NOMO-1 (cell line): ENCODE data around the gene CHCHD6.

Source experiments
- DNase-seq, 2 experiments: peaks; one replicate each; lab custom pipeline; 2025; ENCODE audit not compliant: unreplicated experiment in 2 of 2; lab: John Stamatoyannopoulos, UW

The CHCHD6 gene

GRCh38 chr3:126914226-126914625 lies 210.2 kb downstream of the CHCHD6 start:
- DNase-seq: no peak

DNA sequence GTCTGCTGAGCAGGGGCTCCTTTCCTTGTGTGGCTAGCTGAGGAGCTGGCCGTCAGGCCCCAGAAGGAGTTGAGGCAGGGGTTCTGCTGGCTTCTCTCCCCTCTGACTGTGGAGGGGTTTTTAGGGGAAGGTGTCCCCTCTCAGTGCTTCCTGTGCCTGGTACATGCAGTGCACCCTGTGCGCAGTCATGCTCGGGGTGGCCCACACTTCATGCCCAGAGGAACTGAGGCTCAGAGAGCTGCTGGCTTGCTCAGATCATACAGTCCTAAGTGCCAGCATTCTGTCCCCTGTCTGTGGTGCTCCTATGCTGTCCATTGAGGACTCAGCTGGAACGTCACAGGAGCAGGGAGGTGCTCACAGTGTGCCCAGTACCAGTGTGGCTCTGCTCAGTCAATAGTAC lies 211.0 kb downstream of the CHCHD6 start:
- DNase-seq: no peak

GRCh38 chr3:126916546-126916945 lies 212.5 kb downstream of the CHCHD6 start:
- DNase-seq: no peak

DNA sequence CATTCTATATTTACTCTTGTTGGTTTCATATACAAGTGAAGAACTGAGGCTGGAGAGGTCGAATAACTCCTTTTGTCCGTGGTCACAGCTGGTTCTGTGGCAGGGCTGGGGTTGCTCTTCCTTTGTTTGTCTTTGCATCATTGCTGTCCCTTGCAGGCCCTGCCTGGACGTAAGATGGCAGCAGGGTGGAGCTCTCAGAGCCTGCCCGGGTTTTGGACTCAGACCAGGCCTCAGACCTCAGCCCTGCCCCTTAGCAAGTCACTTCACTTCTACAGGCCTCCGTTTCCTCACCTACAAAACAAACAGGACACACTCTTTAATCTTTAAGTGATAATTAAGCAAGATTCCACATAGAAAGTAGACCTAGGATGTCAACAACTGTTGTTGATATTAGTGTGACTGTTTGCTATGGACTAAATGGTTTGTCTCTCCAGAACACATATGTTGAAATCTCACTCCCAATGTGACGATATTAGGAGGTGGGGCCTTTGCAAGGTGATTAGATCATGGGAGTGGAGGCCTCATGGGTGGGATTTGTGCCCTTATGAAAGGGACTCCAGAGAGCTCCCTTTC lies 213.3 kb downstream of the CHCHD6 start:
- DNase-seq: no peak

GRCh38 chr3:126918355-126918821 lies 214.3 kb downstream of the CHCHD6 start:
- DNase-seq: peak in 1 of 2 experiments; percentile 46

GRCh38 chr3:126921085-126921824 lies 217.2 kb downstream of the CHCHD6 start:
- DNase-seq: no peak

GRCh38 chr3:126922466-126922865 lies 218.4 kb downstream of the CHCHD6 start:
- no peak for DNase-seq

GRCh38 chr3:126923423-126923822 lies 219.4 kb downstream of the CHCHD6 start:
- no peak for DNase-seq

GRCh38 chr3:126923895-126924294 lies 219.9 kb downstream of the CHCHD6 start:
- DNase-seq: no peak

DNA sequence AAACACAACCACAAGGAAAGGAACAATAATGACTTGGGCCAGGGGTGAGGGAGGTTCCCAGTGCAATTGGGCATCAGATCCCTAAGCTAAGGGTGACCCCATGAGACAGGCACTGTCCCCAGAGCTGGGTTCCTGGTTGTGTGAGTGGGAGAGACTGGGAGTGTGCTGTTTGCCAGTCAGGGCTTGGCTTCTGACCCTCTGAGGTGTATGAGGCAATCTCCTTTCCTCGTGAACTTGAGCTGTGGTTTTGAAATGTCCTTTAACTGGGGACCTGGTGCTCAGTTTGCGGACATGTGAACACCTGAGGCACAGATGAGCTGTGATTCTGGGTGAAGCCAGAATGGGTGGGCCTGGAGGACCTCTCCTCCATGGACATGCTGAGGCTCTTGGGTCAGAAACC lies 220.4 kb downstream of the CHCHD6 start:
- DNase-seq: peak in 1 of 2 experiments; percentile 3

DNA sequence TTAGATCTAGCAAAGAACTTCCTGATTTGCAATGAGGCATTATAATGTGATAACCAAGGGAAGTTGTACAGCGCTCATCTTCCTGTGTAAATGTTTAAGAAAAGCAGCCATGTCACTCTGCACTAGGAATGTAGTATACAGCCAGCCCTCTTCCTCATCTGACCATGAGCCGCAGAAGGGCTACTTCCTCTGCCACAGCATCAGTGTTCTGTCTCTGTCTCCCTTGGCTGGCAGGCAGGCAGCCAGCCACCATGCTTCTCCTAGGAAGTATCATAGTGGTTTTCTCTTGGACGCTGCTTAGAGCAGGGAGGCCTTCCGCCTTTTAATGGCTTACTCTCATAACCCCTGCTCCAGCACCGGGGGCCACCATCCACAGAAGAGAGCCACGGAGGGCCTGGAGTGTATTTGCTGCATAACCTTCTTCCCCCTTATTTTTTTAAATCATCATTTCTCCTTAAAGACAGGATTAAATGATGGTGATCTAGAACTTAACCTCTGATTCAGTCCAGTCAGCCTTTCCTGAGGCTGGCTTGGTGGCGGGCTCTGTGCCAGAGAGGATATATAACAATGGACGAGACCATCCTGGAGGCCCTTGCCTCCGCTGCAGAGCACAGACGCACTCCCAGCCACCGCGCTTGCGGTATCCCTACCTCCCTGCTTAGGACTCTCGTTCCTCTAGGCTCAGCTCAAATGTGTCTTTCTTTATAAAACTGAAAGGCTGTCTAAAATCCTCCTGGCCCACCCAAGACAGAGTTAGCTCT lies 221.6 kb downstream of the CHCHD6 start:
- DNase-seq: peak; percentile 37 to 87

DNA sequence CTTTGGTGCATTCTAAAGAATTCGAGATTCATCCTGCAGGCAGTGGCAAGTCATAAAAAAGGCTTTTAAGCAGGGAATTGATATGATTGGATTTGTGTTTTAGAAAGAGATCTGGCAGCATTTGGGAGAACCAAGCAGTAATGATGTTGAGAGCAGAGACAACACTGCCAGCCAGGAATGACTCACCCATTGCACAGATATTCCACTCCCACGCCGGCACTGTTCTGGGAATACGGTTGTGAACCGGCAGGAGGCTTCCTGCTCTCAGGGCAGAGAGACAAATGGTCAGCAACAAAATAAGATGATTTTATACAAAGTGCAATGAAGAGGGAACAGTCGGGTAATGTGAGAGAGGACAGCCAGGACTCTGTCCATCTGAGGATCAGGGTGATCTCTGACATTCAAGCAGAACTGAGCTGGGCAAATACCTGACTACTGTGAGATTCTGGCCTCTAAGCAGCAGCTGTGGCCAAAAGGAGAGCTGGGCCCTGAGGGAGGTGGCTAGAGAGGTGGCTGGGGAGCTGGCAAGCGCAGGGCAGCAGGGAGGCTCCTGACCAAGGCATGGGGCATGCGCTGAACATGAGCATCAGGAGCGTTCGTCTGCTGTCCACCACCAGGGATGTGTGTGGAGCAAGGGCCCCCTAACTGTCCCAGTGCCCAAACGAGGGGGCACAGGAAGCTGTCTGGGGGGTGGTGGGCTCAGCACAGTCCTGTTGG lies 222.8 kb downstream of the CHCHD6 start:
- no peak for DNase-seq

DNA sequence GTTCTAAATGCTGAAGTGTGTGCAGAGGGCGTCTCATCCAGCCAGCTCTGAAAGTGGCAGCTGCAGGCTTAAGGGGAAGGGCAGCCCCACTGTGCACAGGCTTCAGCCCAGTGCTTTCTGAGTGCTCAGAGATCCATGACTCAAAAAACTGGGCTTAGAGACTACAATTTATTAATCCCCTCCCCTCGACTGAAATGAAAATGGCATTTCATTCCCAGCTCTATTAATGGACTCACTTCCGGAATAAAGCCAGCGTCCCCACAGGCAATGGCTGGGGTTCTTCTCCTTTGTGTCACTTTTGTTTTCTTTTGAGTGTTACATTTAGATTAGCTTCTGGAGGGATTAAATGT lies 223.3 kb downstream of the CHCHD6 start:
- no peak for DNase-seq

DNA sequence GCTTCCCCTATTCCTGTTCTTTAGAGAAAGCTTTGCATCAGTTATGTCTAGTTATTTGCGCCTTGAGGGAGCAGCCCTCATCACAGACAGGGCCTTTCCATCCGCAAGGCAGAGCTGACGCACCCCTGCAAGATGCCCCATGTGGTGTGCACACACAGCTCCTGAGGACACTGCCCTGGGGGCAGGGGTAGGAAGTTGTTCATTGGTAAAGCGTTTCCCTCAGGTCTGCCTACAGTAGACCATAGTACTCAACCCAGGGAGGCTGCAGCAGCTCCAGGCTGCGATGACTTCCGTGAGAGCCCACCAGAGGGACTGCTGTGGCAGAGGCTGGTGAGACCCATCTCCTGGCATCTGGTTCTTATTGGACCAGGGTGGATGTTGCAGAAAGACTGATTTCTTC lies 223.8 kb downstream of the CHCHD6 start:
- no peak for DNase-seq

DNA sequence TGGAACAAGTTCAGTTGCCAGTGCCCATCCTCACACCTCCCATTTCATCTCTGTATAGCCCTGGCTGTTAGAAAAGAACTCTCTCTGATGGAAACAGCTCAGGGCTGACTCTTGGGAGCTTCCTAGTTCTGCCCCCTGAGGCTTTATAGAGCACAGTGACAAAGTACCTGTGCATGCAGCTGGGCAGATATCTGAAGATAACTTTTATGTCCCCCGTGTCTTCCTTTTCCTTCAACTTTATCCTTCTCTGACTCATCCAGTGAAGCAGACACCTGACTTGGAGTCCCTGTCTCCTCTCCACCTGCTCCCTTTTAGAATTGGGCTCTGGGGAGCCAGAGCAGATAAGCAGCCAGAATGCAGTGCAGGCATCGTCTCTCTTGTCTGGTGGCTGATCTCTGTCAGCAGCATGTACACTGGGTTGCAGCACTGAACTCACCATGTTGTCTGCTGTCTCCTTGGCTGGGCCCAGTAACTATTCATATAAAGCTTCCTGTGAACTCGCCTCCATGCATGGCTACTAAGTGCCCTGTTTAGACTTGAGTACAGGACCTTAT lies 225.0 kb downstream of the CHCHD6 start:
- DNase-seq: no peak

GRCh38 chr3:126930936-126931600 lies 227.0 kb downstream of the CHCHD6 start:
- DNase-seq: no peak

DNA sequence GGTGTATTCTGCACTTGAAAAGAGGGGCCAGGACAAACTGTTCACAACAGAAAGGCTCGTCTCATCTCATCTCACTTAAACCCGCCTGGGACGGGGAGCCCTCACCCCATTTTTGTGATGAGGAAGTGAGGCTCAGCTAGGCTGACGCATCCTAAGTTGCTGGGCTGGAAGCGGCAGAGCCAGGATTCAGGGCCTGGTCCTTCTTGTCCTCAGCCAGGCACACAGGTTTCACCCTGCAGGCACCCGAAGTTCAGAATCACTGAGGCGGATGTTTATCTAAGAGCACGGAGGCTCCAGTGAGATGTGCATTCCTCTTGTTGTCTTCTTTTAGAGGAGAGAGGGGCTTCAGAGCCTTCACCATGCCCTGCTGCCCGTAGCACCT lies 227.8 kb downstream of the CHCHD6 start:
- DNase-seq: no peak

- no peak for DNase-seq
Measured at GRCh38 chr3:126932188-126932931, 228.3 kb downstream of the CHCHD6 start.

DNA sequence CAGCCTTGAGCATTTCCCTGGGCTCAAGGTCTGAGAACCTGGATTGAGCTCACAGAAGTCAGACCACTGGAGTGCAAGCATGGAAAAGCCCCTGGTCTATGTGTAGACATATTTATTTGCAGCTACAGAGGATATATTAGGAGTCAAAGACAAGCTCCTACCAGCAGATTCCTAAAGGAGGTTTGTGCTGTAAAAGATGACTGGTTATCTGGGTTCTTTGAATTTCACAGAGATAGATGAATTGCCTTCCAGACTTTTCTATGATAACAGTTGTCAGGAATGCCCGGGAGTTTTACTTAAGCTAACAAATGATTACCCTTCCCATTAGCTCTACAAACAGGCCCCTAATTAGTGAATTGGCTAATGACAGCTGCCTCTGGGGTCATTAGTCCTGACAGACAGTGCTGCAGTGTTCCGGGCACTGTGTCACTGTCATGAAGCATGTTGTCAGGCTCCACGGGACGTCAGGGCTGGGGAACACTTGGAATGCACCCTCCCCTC lies 230.0 kb downstream of the CHCHD6 start:
- DNase-seq: no peak

DNA sequence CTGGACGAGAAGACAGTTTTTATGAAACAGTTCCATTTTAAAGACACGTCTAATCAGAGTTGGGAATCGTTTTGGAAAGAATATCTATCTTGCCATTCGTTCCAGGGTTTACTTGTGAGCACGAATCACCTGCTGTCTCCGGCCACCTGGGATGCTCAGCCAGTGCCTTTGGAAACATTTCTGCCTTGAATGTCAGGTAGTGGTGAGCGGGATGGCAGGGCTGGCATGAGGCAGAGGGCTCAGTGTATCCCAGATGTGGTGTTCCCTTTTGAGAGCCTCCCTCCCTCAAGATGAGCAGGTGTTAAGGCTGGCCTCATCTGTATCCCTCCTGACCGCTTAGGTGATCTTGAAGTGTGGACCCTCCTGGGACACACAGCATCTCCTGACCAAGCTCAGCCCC lies 231.0 kb downstream of the CHCHD6 start:
- no peak for DNase-seq
